Activated CD4-positive, alpha-beta T cell treated with anti-CD3 and anti-CD28 coated beads for 1 hour (primary cell): ENCODE results near the gene FAM209B.
"Not testable (repeated sequence)": the region's sequence is repeated elsewhere in the genome, so short reads cannot be mapped to it uniquely, and the experiment has no call there.

Experiments
- DNase-seq: peaks from one replicate; pipeline ENCODE4 v3.0.0-alpha.2; 2020

The FAM209B gene

DNA sequence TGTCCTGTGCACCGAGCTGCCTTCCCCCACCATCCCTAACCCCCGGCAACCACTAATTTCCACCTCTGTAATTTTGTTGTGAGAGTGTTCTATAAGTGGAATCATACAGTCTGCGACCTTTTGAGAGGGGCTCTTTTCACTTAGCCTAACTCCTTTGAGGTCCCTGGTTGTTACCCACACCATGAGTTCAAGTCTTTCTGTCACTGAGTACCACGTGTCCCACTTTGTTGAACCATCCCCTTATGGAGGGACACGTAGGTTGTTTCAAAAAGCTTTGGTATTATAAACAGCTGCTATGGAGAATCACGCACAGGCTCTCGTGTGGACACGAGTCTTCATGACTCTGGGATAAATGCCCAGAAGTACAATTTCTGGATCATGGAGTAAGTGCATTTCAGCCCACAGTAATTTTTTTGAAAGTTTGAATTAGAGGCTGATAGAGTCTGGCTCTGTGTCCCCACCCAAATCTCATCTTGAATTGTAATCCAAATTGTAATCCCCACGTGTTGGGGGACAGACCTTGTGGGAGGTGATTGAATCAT, 9.5 kb downstream of the FAM209B start:
- no peak for DNase-seq

DNA sequence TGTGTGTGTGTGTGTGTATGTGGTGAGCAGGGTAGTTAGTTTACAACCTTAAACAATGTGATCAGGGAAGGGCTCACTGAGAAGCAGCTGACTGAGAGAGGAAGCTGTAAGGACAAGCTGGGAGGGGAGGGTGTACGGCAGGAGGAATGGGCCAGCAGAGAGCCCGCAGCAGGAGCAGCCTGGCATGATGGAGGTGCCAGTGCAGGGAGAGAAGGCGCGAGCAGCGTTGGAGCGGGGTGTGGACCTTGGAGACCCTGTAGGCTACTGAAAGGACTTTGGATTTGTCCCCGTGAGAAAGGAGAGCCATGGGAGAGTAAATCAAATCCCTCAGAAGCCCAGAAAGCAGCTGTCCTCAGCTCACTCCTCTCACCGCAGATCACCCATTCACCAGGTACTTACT, 18.5 kb downstream of the FAM209B start:
- no peak for DNase-seq

- DNase-seq, result no peak
Measured at GRCh38 chr20:56552911-56553629, 20.0 kb downstream of the FAM209B start.

DNA sequence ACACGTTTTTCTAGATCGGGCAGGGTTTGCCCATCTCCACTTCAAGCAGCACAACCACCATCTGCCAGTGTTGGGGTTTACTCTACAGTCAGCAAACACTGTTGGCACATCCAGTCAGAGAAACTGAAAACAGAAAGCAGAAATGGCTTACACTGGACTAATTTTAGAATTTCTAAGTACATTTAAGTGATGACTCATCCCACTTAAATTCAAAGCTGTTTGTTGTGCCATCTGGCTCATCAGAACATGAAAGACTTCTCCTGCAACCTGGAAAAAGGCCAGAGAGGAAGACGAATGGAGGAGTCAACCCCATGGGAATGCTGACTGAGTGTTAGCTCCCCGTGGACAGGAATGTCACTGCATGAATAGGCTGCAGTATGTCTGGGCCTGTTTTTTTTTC, 21.8 kb downstream of the FAM209B start:
- DNase-seq, result no peak

GRCh38 chr20:56558968-56559367, 25.9 kb downstream of the FAM209B start:
- no peak for DNase-seq

DNA sequence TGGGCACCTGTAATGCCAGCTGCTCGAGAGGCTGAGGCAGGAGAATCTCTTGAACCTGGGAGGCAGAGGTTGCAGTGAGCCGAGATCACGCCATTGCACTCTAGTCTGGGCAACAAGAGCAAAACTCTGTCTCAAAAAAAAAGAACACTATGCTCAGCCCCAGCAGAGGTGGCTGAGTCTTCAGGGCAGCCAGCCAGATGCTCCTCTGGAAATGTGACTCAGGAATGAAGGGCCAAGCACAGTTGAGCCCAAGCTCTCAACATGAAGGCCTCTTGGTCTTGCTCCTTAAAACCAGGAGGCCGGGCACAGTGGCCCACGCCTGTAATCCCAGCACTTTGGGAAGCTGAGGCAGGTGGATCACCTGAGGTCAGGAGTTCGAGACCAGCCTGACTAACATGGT, 31.5 kb downstream of the FAM209B start:
- DNase-seq, result not testable (repeated sequence)

DNA sequence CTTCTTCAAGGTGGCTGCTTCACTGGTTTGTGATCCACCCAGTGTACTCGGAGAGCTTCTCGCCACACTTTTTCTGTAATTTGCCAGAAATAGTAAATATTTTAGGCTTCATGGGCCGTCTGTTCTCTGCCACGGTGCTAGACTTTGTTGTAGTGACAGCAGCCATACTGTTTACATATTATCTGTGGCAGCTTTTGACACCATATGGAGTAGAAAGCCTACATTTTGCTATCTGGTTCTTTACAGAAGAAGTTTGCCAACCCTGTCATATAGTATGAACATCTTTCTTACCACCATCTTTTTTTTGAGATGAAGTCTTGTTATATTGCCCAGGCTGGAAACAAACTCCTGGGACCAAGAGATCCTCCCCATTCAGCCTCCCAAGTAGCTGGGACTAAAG, 32.5 kb downstream of the FAM209B start:
- no peak for DNase-seq

DNA sequence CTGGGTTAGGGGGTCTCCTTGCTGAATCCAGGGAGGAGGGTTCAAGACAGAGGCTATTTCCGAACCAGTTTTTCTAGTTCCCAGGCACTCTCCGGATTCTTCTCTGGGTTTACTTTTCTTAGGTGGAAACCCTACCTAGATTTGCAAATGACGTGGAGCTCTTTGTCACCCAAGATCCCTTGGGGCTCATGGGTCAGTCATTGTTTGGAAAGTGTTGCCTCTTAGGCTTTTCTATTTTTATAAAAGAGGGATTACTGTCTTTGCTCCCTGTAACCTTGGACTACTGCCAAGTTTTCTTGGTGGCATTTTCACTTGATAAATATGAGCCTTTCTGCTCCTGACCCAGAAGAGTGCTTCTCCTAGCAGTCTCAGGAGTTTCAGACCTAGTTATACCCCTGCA, 33.6 kb downstream of the FAM209B start:
- DNase-seq, result no peak

GRCh38 chr20:56570832-56571231, 37.8 kb downstream of the FAM209B start:
- DNase-seq, result no peak

DNA sequence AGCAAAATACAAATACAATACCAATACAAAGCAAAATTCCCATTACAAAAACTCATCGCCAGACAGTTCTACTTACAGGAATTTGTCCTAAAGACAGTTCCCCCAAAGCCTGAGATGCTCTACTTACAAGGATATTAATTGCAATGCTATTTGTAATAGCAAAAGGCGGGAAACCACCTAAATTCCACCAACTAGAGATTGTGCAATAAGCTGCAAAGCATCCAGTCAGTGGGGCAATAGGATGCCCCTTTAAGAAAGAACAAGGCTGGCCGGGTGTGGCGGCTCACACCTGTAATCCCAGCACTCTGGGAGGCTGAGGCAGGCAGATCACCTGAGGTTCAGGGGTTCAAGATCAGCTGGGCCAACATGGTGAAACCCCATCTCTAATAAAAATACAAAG, 39.1 kb downstream of the FAM209B start:
- DNase-seq, result no peak

GRCh38 chr20:56573986-56574385, 40.9 kb downstream of the FAM209B start:
- DNase-seq, result no peak

DNA sequence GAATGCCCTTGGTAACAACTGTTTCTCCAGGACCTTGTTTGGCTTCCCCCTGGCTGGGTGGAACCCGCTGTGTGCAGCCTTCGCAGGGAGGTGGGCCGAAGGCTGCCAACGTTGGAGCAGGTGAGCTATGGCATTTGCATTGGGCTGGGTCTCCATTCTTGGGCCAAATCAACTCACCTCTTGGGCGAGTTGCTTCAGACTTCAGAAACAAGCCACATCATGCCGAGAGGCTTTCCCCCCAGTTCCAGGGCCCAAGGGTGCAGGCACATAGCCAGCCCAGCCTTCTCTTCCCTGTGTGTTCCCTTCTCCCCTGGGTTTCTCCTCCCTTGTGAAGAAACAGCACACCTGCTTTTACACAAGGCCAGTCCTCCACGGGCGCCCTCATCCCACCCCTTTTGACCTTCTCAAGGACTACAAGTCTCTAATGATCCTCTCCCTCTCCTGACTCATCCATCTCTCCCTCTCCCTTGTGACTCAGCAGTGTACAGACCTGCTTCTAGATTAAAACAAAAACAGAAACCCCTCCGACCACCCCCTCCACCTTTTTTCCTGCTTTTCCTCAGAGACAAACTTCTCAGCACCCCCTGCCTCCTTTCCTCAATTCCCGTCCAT, 41.6 kb downstream of the FAM209B start:
- no peak for DNase-seq

GRCh38 chr20:56575157-56575556, 42.1 kb downstream of the FAM209B start:
- DNase-seq, result no peak

GRCh38 chr20:56575961-56576360, 42.9 kb downstream of the FAM209B start:
- no peak for DNase-seq

DNA sequence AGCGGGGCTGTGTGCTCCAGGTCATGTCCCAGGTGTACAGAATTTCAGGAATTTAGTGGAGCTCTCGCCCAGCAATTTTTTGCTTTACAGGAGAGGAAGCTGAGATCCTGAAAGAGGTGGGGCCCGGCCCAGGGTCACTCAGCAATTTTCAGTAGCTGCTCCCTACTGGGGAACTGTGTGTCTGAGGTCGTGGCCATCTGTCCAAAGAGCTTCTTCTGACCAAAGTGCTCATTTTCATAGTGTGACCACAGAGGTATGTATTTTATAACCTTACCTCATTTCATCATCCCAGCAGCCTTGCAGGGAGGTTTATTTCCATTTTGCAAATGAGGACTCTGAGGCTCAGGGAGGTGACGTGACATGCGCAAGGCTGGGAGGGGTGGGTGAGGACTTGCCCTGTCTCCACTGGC, 46.3 kb downstream of the FAM209B start:
- no peak for DNase-seq

- no peak for DNase-seq
Measured at GRCh38 chr20:56580226-56580625, 47.2 kb downstream of the FAM209B start.

DNA sequence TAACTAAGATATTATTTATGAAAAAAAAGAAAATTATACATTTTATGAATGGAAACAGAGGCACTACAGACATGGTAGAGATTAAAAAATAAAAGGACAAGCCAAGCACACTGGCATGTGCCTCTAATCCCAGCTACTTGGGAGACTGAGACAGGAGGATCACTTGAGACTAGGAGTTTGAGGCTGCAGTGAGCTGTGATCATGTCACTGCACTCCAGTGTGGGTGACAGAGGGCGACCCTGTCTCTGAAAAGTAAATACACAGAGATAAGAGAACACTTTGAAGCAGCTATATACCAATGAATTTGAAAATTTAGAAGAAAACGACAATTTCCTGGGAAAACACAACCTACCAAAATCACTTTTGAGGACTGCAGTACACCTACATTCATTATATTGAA, 48.7 kb downstream of the FAM209B start:
- no peak for DNase-seq

DNA sequence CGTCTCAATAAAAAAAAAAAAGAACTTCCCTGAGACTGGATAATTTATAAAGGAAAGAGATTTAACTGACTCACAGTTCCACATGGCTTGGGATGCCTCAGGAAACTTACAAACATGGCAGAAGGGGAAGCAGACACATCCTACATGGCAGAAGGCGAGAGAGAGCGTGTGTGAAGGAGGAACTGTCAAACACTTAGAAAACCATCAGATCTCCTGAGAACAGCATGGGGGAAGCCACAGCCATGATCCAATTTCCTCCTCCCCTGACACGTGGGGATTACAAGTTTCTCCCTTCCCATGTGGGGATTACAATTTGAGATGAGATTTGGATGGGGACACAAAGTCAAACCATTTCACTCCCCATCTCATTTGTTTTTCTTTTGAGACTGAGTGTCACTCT, 49.5 kb downstream of the FAM209B start:
- DNase-seq, result no peak

GRCh38 chr20:56584916-56585315, 51.9 kb downstream of the FAM209B start:
- no peak for DNase-seq
